ENCODE results near the gene ATP5IF1.

Gene ATP5IF1

GRCh38 chr1:28247612-28248272 lies 11.8 kb downstream of the ATP5IF1 start:
- 0 out of 2 replicates have a peak overlapping the region, but pooled peaks have one; percentile 6 for H3K4me3 ChIP-seq (replicated peaks; ENCODE audit: insufficient read depth, low read length)
- peak overlapping the region; percentile 86 for H3K27ac ChIP-seq (replicated peaks)
- no peak for DNase-seq (ENCODE audit: low read depth in 1 of 2, low spot score in 1 of 2)
- TF ChIP-seq GABPA (IDR thresholded peaks at IDR 0.05; ENCODE audit: low read depth) = no peak
- TF ChIP-seq SPI1 (IDR thresholded peaks at IDR 0.05; ENCODE audit: borderline replicate concordance, low read depth) = no peak; the same call in 1 of the 2 replicates
- no peak for TF ChIP-seq CTCF (IDR thresholded peaks at IDR 0.05; ENCODE audit: insufficient read depth, low read length)
- H3K27me3 ChIP-seq (ENCODE audit: insufficient read depth, poor library complexity, severe bottlenecking) = no peaks in the 10 kb centered on the region

GRCh38 chr1:28248273-28249012 lies 12.5 kb downstream of the ATP5IF1 start:
- no peaks in the 10 kb centered on the region for H3K27me3 ChIP-seq (ENCODE audit: insufficient read depth, poor library complexity, severe bottlenecking)
- TF ChIP-seq CTCF (IDR thresholded peaks at IDR 0.05; ENCODE audit: insufficient read depth, low read length) (peak; percentile 80), GABPA (IDR thresholded peaks at IDR 0.05; ENCODE audit: low read depth) (no peak)
- no peak overlapping the region for H3K4me3 ChIP-seq (replicated peaks; ENCODE audit: insufficient read depth, low read length)
- peak; percentile 45 to 86 for DNase-seq (ENCODE audit: low read depth in 1 of 2, low spot score in 1 of 2)
- H3K27ac ChIP-seq (replicated peaks) = peak overlapping the region; percentile 86

- H3K27me3 ChIP-seq (ENCODE audit: insufficient read depth, poor library complexity, severe bottlenecking) = no peaks in the 10 kb centered on the region
These were observed 13.3 kb downstream of the ATP5IF1 start for GRCh38 chr1:28249013-28249865.

GRCh38 chr1:28249866-28250295 lies 14.0 kb downstream of the ATP5IF1 start:
- TF ChIP-seq REST (IDR thresholded peaks at IDR 0.05; ENCODE audit: insufficient replicate concordance, low read depth) (no peak), POLR2AphosphoS5 (IDR thresholded peaks at IDR 0.05; ENCODE audit: low read depth) (no peak), GABPA (IDR thresholded peaks at IDR 0.05; ENCODE audit: low read depth) (no peak), SPI1 (IDR thresholded peaks at IDR 0.05; ENCODE audit: borderline replicate concordance, low read depth) (no peak), CTCF (IDR thresholded peaks at IDR 0.05; ENCODE audit: insufficient read depth, low read length) (no peak)
- H3K27ac ChIP-seq (replicated peaks) = peak overlapping the region; percentile 86
- H3K4me3 ChIP-seq (replicated peaks; ENCODE audit: insufficient read depth, low read length) = no peak overlapping the region

More at GRCh38 chr1:28249013-28249865, 13.3 kb downstream of the ATP5IF1 start:
- peak; percentile 61 to 87 for DNase-seq (ENCODE audit: low read depth in 1 of 2, low spot score in 1 of 2)
- TF ChIP-seq SPI1 (IDR thresholded peaks at IDR 0.05; ENCODE audit: borderline replicate concordance, low read depth) = no peak
- no peak for TF ChIP-seq GABPA (IDR thresholded peaks at IDR 0.05; ENCODE audit: low read depth)
- no peak for TF ChIP-seq CTCF (IDR thresholded peaks at IDR 0.05; ENCODE audit: insufficient read depth, low read length)
- H3K4me3 ChIP-seq (replicated peaks; ENCODE audit: insufficient read depth, low read length) = no peak overlapping the region
- H3K27ac ChIP-seq (replicated peaks) = peak overlapping the region; percentile 86

More at GRCh38 chr1:28249866-28250295, 14.0 kb downstream of the ATP5IF1 start:
- H3K27me3 ChIP-seq (ENCODE audit: insufficient read depth, poor library complexity, severe bottlenecking) = no peaks in the 10 kb centered on the region
- no peak for DNase-seq (ENCODE audit: low read depth in 1 of 2, low spot score in 1 of 2)
